WTC11 (cell line): ENCODE data around the gene FUT8. TPM values are rescaled to one million over a fixed set of nuclear protein-coding genes. Genes with fewer than 3 reads are reported as not detected.

Experiments used
- ATAC-seq: fragments of 200-7000 bp; cut with Tn5 transposase; 2 replicates; pipeline ENCODE4 v1.10.0; 2021; ENCODE audit warnings: mild to moderate bottlenecking, moderate library complexity
- CTCF ChIA-PET: fragments of 300-600 bp; sonication (Branson Sonifier 250); formaldehyde crosslinking; loops from one replicate; lab custom pipeline; 2021; ENCODE audit warnings: antibody characterized with exemption; lab: Charles Lee
- POLR2A ChIA-PET: fragments of 350-600 bp; sonication (Branson Sonifier 250); formaldehyde crosslinking; loops from one replicate; lab custom pipeline; 2021; ENCODE audit warnings: antibody characterized with exemption; lab: Charles Lee
- DNase-seq: peaks from one replicate; pipeline ENCODE4 v3.0.0; 2021; ENCODE audit warnings: low spot score
- H3K27ac Mint-ChIP-seq: 2 replicates; pipeline ENCODE4 v1.8.0; 2021; ENCODE audit warnings: mixed read lengths
- H3K27me3 Mint-ChIP-seq: 2 replicates; pipeline ENCODE4 v1.8.0; 2021; ENCODE audit warnings: low read depth, mild to moderate bottlenecking, moderate library complexity, mixed read lengths
- H3K36me3 Mint-ChIP-seq: 2 replicates; pipeline ENCODE4 v1.8.0; 2021; ENCODE audit warnings: mixed read lengths
- H3K4me1 Mint-ChIP-seq: 2 replicates; pipeline ENCODE4 v1.8.0; 2022; ENCODE audit warnings: mixed read lengths
- H3K4me3 Mint-ChIP-seq: 2 replicates; pipeline ENCODE4 v1.8.0; 2021; ENCODE audit warnings: mild to moderate bottlenecking, moderate library complexity, mixed read lengths
- H3K9me3 Mint-ChIP-seq: 2 replicates; pipeline ENCODE4 v1.8.0; 2021; ENCODE audit warnings: mixed read lengths
- ARID4B ChIP-seq: sonication (generic); formaldehyde crosslinking; IDR thresholded peaks from 2 replicates; pipeline ENCODE4 v1.8.0; 2023; ENCODE audit warnings: missing genetic modification reagents, mild to moderate bottlenecking, borderline replicate concordance
- ETV6 ChIP-seq: sonication (generic); formaldehyde crosslinking; IDR thresholded peaks from 2 replicates; pipeline ENCODE4 v1.8.1; 2022; ENCODE audit warnings: mild to moderate bottlenecking, missing genetic modification reagents
- FOXJ3 ChIP-seq: sonication (generic); formaldehyde crosslinking; IDR thresholded peaks from 2 replicates; pipeline ENCODE4 v1.9.0; 2021; ENCODE audit warnings: missing genetic modification reagents, mild to moderate bottlenecking, borderline replicate concordance
- FOXP1 ChIP-seq: sonication (generic); formaldehyde crosslinking; IDR thresholded peaks from 2 replicates; pipeline ENCODE4 v1.8.0; 2022; ENCODE audit warnings: missing genetic modification reagents, mild to moderate bottlenecking, moderate library complexity, borderline replicate concordance
- HMGXB4 ChIP-seq: sonication (generic); formaldehyde crosslinking; IDR thresholded peaks from 2 replicates; pipeline ENCODE4 v1.8.1; 2023; ENCODE audit warnings: mild to moderate bottlenecking, moderate library complexity, missing genetic modification reagents
- KAT7 ChIP-seq: sonication (generic); formaldehyde crosslinking; IDR thresholded peaks from 2 replicates; pipeline ENCODE4 v1.8.1; 2023; ENCODE audit warnings: missing genetic modification reagents, mild to moderate bottlenecking, borderline replicate concordance
- MXD4 ChIP-seq: fragments of 250-450 bp; sonication (Bioruptor Pico); IDR thresholded peaks from 2 replicates; pipeline ENCODE4 v1.8.0; 2021; ENCODE audit warnings: mild to moderate bottlenecking, moderate library complexity, borderline replicate concordance
- MYBL2 ChIP-seq: sonication (generic); formaldehyde crosslinking; IDR thresholded peaks from 2 replicates; pipeline ENCODE4 v1.8.1; 2023; ENCODE audit warnings: mild to moderate bottlenecking, moderate library complexity, missing genetic modification reagents
- NR1H2 ChIP-seq: sonication (generic); formaldehyde crosslinking; IDR thresholded peaks from 2 replicates; pipeline ENCODE4 v1.9.0; 2021; ENCODE audit warnings: mild to moderate bottlenecking, moderate library complexity, missing genetic modification reagents
- NR3C1 ChIP-seq: sonication (generic); formaldehyde crosslinking; conservative IDR thresholded peaks from 2 replicates; pipeline ENCODE4 v1.8.1; 2023; ENCODE audit warnings: low read depth, mild to moderate bottlenecking, missing genetic modification reagents
- PRDM15 ChIP-seq: sonication (generic); formaldehyde crosslinking; IDR thresholded peaks from 2 replicates; pipeline ENCODE4 v1.8.0; 2022; ENCODE audit warnings: missing genetic modification reagents
- PRRX2 ChIP-seq: fragments of 250-450 bp; sonication (Bioruptor Pico); IDR thresholded peaks from 2 replicates; pipeline ENCODE4 v1.8.0; 2021; ENCODE audit warnings: mild to moderate bottlenecking
- RELA ChIP-seq: sonication (generic); formaldehyde crosslinking; IDR thresholded peaks from 2 replicates; pipeline ENCODE4 v1.8.1; 2022; ENCODE audit warnings: missing genetic modification reagents, mild to moderate bottlenecking, borderline replicate concordance
- SMAD3 ChIP-seq: sonication (generic); formaldehyde crosslinking; IDR thresholded peaks from 2 replicates; pipeline ENCODE4 v1.8.0; 2022; ENCODE audit warnings: missing genetic modification reagents, mild to moderate bottlenecking, borderline replicate concordance
- TCF7 ChIP-seq: sonication (generic); formaldehyde crosslinking; IDR thresholded peaks from 2 replicates; pipeline ENCODE4 v1.8.0; 2022; ENCODE audit warnings: mild to moderate bottlenecking, low read depth, missing genetic modification reagents, moderate library complexity
- ZBTB43 ChIP-seq: sonication (generic); formaldehyde crosslinking; IDR thresholded peaks from 2 replicates; pipeline ENCODE4 v1.8.1; 2023; ENCODE audit warnings: mild to moderate bottlenecking, missing genetic modification reagents
- ZMAT4 ChIP-seq: fragments of 250-450 bp; sonication (Bioruptor Pico); IDR thresholded peaks from 2 replicates; pipeline ENCODE4 v1.9.0; 2021; ENCODE audit warnings: mild to moderate bottlenecking
- ZNF263 ChIP-seq: sonication (generic); formaldehyde crosslinking; IDR thresholded peaks from 2 replicates; pipeline ENCODE4 v1.8.1; 2022; ENCODE audit warnings: low read depth, mild to moderate bottlenecking, moderate library complexity, missing genetic modification reagents
- ZNF396 ChIP-seq: fragments of 250-450 bp; sonication (Bioruptor Pico); IDR thresholded peaks from 2 replicates; pipeline ENCODE4 v1.8.0; 2021; ENCODE audit warnings: mild to moderate bottlenecking, moderate library complexity, borderline replicate concordance
- ZNF512 ChIP-seq: sonication (generic); formaldehyde crosslinking; IDR thresholded peaks from 2 replicates; pipeline ENCODE4 v1.8.1; 2022; ENCODE audit warnings: missing genetic modification reagents, borderline replicate concordance
- total RNA-seq: library from RNA; stranded (reverse); gene quantifications from 3 replicates; pipeline ENCODE4 v1.2.3, GENCODE V29; 2021

Gene FUT8
- total RNA-seq, 1 experiment from 2014 or later = 37.9 TPM

GRCh38 chr14:65412856-65413738 is 567 bp downstream of the FUT8 start:
- Mint-ChIP-seq H3K27me3 (peaks cover 7% of the 10 kb centered on the region; the same call in 1 of the 2 replicates), H3K36me3 (no peaks in the 10 kb centered on the region), H3K9me3 (no peaks in the 10 kb centered on the region), H3K4me3 (peak overlapping the region; percentile 93), H3K27ac (no peak overlapping the region), H3K4me1 (peaks cover 25% of the 10 kb centered on the region)
- DNase-seq = peak; percentile 41
- ATAC-seq = peak; percentile 50
- ChIA-PET CTCF (interaction anchor here (0.6 to 3.2 kb wide), 16 partner anchors 34 to 547 kb away, joined by 3 to 28 read pairs (median 5); no protein-coding TSS in a partner anchor), POLR2A (interaction anchor here (0.6 to 1.9 kb wide), 3 partner anchors 17 to 309 kb away, joined by 3 to 7 read pairs (median 4); no protein-coding TSS in a partner anchor)
- TF ChIP-seq ZBTB43 (CRISPR knock-in tag) (no peak), NR3C1 (CRISPR knock-in tag) (no peak), HMGXB4 (CRISPR knock-in tag) (0 out of 2 replicates have a peak, but pooled peaks have one; percentile 51), TCF7 (CRISPR knock-in tag) (no peak), SMAD3 (CRISPR knock-in tag) (no peak), NR1H2 (no peak), FOXJ3 (no peak), ARID4B (CRISPR knock-in tag) (no peak), ZNF396 (CRISPR knock-in tag) (no peak), KAT7 (CRISPR knock-in tag) (0 out of 2 replicates have a peak, but pooled peaks have one; percentile 46), ZNF512 (CRISPR knock-in tag) (no peak), PRDM15 (no peak), RELA (CRISPR knock-in tag) (no peak), FOXP1 (CRISPR knock-in tag) (0 out of 2 replicates have a peak, but pooled peaks have one; percentile 37), MYBL2 (CRISPR knock-in tag) (0 out of 2 replicates have a peak, but pooled peaks have one; percentile 6), ZNF263 (no peak), ETV6 (CRISPR knock-in tag) (no peak), MXD4 (CRISPR knock-in tag) (no peak), PRRX2 (CRISPR knock-in tag) (no peak), ZMAT4 (CRISPR knock-in tag) (no peak)
